HG02588 (cell line): ENCODE measurements around the gene MUCL1.

Experiments used
- ATAC-seq: cut with Tn5 transposase; IDR thresholded peaks from one replicate; pipeline ENCODE4 v1.9.1; 2021; ENCODE audit warnings: mild to moderate bottlenecking, moderate library complexity; ENCODE audit not compliant: unreplicated experiment

Gene MUCL1

GRCh38 chr12:54891717-54892478, 37.6 kb downstream of the MUCL1 start:
- no peak for ATAC-seq
